Stimulated activated CD4-positive, alpha-beta T cell treated with anti-CD3 and anti-CD28 coated beads, Interleukin-1b, Interleukin-23, amount 100 ng/mL, for 48 hours (primary cell): ENCODE measurements around the gene C10orf95.
A peak's percentile ranks its signal among the peaks of the same experiment; 100 is the strongest.
"Not testable (repeated sequence)": the region's sequence is repeated elsewhere in the genome, so short reads cannot be mapped to it uniquely, and the experiment has no call there.

Experiments
- DNase-seq: peaks from one replicate; pipeline ENCODE4 v3.0.0-alpha.2; 2020

C10orf95 gene

GRCh38 chr10:102463983-102464382, 12.6 kb upstream of the C10orf95 start:
- DNase-seq = no peak

DNA sequence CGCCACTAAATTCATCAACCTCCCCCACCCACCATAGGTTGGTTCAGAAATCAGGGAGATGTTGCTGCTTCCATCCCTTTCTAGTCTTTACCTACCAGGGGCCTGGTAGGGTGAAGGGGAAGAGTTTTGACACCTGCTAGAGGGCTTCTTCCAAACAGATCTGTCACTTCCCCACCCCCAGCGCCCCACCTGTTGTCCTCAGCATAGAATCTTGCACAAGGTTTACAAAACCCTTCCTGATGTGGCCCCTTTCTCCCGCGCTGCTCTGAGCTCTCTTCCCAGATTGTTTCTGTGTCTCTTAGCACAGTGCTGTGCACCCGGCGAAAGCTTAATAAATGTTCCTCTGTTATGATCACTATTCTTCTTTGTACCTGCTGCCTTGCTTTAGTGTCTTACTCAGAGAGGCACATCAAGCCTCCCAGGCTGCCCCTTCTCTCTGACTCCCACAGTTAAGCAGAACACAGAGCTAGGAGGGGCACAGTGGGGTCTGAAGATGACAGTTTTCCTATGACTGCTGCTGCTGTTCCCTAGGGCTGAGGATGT, 11.2 kb upstream of the C10orf95 start:
- no peak for DNase-seq

- peak; percentile 93 for DNase-seq
Measured at GRCh38 chr10:102461187-102462054, 10.1 kb upstream of the C10orf95 start.

DNA sequence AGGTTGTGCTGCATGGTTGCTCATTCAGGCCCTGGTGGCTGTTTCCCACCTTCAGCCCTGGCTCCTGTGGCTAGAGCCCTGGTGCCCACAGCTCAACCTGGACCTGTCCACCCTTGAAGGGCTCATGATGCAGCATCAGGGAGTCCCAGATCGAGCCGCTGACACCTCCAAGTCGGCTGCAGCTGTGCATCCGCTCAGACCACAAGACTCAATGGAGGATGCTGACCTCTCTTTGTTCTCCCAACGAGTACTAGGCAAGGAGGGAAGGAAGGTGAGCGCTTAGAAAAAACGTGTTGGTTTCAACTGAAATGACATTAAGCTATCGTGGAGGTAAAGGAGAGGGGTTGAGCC, 9.5 kb upstream of the C10orf95 start:
- no peak for DNase-seq

DNA sequence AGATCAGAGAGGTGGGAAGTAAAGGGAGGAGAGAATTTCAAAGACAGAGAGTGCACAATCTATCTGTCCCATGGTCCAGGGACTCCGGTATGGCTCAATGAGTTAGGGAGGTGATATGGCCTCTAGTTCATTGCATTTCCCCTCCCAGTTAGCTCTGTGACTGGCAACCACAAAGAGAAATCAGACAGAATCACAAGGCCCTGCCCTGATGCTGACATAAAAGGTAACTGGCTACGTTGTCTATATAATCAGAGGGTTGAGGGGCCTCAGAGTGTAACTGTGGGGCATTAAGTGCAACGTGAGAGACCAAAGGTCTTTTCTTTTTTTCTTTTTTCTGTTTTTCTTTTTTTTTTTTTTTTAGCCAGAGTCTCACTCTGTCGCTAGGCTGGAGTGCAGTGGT, 7.3 kb upstream of the C10orf95 start:
- DNase-seq = no peak

DNA sequence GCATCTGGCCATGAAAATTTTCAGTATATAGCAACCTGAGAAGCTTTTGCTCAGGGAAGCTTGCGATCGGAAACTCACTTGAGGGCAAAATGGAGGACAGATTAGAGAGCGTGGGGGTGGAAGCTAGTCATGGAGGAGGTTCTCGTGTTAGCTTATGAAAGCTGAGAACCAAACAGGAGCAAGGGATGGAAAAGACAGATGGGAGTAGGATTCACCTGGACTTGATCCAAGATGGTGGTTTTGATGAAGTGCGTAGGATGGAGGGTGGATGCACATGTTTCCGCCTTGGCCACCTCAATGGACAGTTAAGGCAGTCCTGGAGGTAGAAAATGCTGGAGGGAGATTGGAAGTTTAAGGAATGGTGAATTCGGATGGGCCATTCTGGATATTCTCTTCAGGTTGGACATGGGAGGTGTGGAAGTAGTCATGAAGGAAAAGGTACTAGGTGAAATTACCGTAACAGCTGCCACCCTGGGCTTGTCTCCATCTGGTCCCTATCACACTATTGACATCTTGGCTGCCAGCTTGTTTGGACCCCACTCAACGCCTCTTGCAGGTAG, 6.3 kb upstream of the C10orf95 start:
- no peak for DNase-seq

- no peak for DNase-seq
Measured at GRCh38 chr10:102455893-102456471, 4.6 kb upstream of the C10orf95 start.

GRCh38 chr10:102454662-102455487, 3.5 kb upstream of the C10orf95 start:
- not testable (repeated sequence) for DNase-seq

DNA sequence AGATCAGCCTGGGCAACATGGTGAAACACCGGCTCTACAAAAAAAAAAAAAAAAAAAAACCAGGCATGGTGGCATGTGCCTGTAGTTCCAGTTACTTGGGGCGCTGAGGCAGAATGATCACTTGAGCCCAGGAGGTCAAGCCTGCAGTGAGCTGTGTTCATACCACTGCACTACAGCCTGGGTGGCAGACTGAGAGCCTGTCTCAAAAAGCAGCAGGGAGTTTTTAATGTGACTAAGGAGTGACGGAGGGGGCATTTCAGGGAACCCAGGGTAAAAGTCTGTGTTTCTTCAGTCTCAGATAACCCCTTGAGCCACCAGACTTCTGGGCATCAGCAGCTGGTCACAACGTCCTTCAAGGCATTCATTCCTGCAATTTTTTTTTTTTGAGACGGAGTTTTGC, 2.2 kb upstream of the C10orf95 start:
- no peak for DNase-seq

- DNase-seq = peak; percentile 83
Measured at GRCh38 chr10:102452672-102453340, 1.5 kb upstream of the C10orf95 start.

- peak; percentile 86 for DNase-seq
Measured at GRCh38 chr10:102450374-102451104, 804 bp downstream of the C10orf95 start.

DNA sequence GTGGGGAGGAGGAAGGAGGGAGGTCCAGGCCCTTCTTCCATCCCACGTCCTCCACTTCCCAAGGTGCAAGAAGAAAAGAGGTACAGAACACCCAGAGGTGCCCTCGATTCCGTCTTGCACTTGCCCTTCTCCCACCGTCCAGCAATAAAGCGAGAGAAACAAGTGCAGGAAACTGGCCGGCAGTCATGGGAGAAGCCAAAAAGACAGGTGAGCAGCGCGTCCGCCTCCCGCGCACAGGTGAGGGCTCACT, 1.3 kb downstream of the C10orf95 start:
- no peak for DNase-seq

DNA sequence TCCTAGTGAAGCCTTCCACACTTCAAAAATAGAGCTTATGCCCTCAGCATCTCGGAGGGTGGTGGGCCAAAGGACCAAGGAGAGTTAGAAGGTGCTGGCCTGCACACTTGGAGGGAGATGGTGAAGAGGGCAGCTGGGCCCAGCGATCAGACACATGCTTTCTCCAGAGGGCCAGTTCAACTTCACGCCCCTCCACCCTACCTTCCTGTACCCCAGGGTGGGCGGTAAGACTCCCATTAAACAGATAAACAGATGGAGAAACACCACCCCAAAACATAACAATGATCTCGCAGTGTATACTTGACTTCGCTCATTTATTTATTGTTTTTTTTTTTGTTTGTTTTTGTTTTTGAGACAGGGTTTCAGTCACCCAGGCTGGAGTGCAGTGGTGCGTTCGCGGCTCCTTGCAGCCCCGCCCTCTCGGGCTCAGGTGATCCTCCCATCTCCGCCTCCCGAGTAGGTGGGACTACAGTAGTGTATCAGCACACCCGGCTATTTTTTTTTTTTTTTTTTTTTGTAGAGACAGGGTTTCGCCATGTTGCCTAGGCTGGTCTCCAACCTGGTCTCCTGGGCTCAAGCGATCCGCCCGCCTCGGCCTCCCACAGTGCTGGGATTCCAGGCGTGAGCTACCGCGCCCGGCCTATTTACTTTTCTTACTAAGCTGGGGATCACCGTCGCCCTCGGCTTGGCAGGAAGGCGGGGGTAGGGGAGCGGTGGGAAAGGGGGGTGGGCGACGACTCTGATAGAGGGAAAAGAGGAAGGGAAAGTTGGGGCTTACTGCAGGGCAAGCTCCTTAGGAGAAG, 1.8 kb downstream of the C10orf95 start:
- DNase-seq = peak; percentile 90

DNA sequence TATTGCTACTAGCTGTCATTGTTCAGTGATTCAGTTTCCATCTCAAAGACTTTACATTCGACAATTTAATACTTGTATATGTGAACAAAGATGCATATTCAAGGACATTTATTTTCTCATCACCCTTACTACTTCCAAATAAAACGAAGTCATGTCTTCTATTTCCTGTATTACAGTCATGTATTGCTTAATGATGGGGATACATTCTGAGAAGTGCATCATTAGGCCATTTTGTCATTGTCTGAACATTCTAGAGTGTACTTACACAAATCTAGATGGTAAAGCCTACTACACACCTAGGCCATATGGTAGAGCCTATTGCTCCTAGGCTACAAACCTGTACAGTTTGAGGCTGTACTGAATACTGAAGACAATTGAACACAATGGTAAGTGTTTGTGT, 6.5 kb downstream of the C10orf95 start:
- DNase-seq = no peak

DNA sequence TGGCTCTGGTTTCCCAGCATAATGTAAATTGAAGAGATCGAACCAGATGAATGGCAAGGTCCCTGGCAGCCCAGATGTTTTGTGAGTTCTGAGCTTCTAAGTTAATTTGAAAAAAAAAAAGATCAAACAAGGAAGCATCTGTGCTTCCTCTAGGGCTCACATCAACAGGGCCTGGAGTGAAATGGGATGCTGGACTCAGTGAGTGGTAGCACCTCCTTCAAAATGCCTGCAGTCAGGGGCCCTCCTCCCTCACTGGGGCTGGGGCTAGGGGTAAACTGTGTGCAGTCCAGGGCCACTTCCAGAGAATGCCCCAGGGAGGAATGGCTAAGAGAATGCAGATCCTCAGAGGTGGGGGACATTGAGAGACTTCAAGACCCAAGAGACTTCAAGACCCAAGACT, 13.0 kb downstream of the C10orf95 start:
- DNase-seq = no peak

DNA sequence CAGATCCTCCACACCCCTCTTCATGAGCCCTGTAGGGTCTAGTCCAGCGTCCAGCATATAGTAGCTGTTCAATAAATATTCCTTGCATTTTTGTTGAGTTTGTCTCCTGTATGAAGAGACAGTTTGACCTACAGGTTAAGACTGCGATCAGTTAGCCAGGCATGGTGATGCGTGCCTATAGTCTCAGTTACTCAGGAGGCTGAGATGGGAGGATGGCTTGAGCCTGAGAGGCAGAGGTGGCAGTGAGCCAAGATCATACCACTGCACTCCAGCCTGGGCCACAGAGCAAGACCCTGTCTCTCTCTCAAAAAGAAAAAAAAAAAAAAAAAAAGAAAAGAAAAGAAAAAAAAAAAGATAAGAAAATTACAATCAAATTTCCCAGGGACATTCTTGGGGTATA, 13.8 kb downstream of the C10orf95 start:
- no peak for DNase-seq

DNA sequence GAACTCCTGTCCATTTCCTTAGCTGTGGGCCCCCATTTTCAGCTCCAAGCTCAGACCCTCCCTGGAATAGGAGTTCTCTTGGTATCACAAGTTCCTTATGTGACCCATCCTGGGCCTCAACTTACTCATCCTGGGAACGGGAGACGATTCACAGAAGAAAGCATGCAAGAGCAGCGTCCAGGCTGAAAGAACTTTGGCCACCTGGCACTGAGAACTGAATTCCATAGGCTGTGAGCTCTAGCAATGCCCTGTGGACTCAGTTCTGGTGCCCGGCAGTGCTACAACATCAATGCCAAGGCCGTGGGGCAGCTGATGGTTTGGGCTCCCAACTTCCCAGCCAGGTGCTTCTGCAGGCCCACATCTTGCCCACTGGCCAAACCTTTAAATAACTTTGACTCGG, 15.0 kb downstream of the C10orf95 start:
- no peak for DNase-seq

DNA sequence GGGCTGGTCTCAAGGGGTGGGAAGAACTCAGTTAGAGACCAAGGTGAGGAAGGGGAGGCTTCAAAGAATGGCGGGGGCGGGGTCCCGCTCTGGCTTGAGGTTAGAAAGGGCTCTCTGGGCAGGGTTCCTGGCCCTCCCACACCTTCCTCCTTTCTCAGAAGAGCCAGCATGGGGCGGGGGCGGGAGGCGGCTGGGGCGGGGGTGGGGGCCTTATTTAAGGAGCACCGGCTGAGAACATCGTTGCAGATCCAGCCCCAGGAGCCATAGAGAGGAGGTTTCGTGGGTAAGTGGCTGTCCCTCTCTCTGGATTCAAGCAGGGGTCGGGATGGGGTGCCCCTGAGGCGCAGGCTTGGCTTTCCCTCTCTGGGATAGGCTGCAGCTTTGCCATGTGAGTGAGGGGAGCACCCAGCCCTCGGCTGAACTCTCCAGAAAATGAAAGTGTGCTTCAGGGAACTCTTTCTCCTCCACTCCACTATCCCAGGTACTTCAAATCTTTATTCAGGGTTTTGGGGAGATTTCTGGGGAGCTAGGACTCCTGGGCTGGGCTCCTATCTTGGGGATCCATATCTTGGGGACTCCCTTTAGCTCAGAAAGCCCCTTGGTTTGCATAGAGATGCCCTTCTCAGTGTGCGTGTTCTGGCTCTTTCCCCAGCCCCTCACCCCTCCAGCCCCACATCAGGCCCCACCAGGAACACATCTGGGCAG, 15.7 kb downstream of the C10orf95 start:
- peak; percentile 49 for DNase-seq

DNA sequence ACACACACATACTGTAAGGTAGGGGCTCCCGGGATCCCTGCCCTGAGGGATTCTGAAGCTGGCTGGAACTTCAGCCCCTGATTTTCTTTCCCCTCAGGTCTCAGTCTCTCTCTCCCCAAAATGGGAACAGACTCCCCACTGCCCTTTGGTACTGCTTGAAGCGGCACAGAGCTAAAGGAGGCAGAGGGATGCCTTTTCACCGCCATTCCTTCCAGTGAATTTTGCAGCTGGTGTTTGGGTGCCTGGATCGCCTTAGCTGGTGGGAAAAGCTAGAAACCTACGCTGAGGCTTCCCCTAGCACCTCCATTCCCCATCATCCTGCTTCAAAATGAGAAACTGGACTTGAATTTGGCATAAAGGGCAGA, 16.2 kb downstream of the C10orf95 start:
- DNase-seq = no peak

GRCh38 chr10:102434394-102435132, 16.8 kb downstream of the C10orf95 start:
- no peak for DNase-seq
